ENCODE data around the gene PTCH1.
A peak's percentile ranks its signal among the peaks of the same experiment; 100 is the strongest.

PTCH1 gene

DNA sequence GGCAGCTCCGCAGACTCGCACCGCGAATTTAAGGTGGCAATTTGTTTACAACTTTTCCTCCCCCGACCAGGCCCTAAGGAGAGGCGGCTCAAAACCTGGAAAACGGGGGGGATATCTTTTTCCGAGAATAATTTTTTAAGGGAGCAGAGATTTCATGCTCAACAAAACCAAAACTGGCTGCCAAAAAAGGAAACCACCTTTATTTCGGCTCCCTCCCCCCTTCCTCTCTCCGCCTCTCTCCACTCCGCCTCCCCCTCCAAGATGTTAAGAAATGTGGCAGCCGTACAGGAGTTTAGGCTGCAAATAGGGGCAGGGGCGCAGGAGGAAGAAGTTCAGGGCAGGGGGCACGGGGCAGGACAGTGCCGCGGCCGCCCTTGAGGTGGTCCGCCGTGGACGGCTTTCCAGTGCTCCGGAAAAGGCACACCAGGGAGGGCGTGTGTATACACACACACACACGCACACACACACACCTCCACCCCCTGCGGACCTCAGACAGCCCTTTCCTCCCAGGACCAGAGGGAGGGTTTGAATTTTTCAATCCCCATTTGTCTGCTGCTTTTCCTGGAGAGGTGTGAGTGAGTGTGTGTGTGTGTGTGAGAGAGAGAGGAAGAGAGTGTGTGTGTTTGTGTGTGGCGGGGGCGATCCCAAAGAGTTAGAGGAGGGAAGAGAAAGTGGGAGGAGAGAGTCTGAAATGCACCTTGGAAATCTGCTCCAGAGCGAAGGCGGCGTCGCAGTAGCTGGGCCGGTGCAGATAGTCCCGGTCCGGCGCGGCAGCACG is 9.1 kb downstream of the PTCH1 start (continued):
- TF ChIP-seq ZBTB10 (tag by site-specific recombination; IDR thresholded peaks at IDR 0.05) (peak; percentile 93), PBX3 (CRISPR knock-in tag; IDR thresholded peaks at IDR 0.05) (no peak), ZNF664 (tag by site-specific recombination; IDR thresholded peaks at IDR 0.05) (0 out of 2 replicates have a peak, but pooled peaks have one; percentile 44), ZNF600 (tag by site-specific recombination; IDR thresholded peaks at IDR 0.05) (peak; percentile 95), ZNF560 (tag by site-specific recombination; IDR thresholded peaks at IDR 0.05; ENCODE audit: borderline replicate concordance) (no peak), ZBTB21 (tag by site-specific recombination; IDR thresholded peaks at IDR 0.05) (peak; percentile 66; the same call in 1 of the 2 replicates), TCF7L2 (IDR thresholded peaks at IDR 0.05; ENCODE audit: borderline replicate concordance, low read depth, low read length) (no peak), ZNF707 (tag by site-specific recombination; IDR thresholded peaks at IDR 0.05) (no peak), ZFHX2 (tag by site-specific recombination; conservative IDR thresholded peaks at IDR 0.05) (peak; percentile 98)
- TF ChIP-seq, protein P1, sequence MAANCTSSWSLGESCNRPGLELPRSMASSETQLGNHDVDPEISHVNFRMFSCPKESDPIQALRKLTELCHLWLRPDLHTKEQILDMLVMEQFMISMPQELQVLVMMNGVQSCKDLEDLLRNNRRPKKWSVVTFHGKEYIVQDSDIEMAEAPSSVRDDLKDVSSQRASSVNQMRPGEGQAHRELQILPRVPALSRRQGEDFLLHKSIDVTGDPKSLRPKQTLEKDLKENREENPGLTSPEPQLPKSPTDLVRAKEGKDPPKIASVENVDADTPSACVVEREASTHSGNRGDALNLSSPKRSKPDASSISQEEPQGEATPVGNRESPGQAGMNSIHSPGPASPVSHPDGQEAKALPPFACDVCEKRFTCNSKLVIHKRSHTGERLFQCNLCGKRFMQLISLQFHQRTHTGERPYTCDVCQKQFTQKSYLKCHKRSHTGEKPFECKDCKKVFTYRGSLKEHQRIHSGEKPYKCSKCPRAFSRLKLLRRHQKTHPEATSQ (tag by site-specific recombination; IDR thresholded peaks at IDR 0.05) = 0 out of 2 replicates have a peak, but pooled peaks have one; percentile 27

DNA sequence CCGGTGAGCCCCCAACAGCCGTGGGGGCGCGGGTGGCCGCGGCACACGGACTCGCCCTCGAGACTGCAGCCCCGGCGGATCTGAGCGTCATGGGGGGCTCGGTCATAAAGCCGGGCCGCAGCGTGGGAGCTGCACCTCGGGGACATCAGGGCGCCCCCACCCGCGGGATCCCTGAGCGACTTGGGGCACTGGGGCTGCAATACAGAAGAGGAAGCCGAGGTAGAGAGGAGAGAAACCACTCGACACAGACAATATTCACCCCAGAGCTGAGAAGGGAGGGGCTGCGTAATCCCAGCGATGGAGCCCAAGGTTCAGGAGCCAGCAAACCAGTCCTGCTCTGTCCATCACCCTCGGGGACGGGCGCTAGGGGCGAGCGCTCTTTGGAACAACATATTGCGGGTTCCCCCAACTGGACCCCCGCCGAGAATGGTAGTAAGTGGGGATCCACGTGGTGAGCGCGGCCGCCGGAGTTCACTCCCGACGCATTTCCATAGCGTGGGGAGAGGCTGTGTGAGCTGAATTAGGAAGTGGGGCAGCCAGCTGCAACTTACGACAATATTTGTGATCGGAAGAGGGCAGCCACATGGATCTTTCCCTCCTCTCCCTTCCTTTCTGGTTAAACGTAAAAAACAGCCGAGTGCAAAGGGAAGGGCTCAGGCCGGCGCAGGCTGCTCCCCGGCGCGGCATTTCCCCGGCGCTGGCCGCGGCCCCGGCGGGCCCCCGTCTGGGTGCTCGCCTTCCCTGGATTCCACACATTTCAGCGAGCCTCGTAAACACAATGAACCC is 9.9 kb downstream of the PTCH1 start:
- peak overlapping the region; percentile 99 for H3K27ac ChIP-seq (ENCODE audit: extremely low read depth, low read depth, low read length)
- TF ChIP-seq SCRT1 (tag by site-specific recombination; IDR thresholded peaks at IDR 0.05; ENCODE audit: borderline replicate concordance) = no peak
- TF ChIP-seq PATZ1 (tag by site-specific recombination; IDR thresholded peaks at IDR 0.05) = 0 out of 2 replicates have a peak, but pooled peaks have one; percentile 45
- no peak for TF ChIP-seq GLI2 (tag by site-specific recombination; IDR thresholded peaks at IDR 0.05; ENCODE audit: borderline replicate concordance, low read depth)
- TF ChIP-seq, protein P2, sequence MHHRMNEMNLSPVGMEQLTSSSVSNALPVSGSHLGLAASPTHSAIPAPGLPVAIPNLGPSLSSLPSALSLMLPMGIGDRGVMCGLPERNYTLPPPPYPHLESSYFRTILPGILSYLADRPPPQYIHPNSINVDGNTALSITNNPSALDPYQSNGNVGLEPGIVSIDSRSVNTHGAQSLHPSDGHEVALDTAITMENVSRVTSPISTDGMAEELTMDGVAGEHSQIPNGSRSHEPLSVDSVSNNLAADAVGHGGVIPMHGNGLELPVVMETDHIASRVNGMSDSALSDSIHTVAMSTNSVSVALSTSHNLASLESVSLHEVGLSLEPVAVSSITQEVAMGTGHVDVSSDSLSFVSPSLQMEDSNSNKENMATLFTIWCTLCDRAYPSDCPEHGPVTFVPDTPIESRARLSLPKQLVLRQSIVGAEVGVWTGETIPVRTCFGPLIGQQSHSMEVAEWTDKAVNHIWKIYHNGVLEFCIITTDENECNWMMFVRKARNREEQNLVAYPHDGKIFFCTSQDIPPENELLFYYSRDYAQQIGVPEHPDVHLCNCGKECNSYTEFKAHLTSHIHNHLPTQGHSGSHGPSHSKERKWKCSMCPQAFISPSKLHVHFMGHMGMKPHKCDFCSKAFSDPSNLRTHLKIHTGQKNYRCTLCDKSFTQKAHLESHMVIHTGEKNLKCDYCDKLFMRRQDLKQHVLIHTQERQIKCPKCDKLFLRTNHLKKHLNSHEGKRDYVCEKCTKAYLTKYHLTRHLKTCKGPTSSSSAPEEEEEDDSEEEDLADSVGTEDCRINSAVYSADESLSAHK (tag by site-specific recombination; IDR thresholded peaks at IDR 0.05) = no peak
- TF ChIP-seq ZNF600 (tag by site-specific recombination; IDR thresholded peaks at IDR 0.05) = peak; percentile 37; the same call in 1 of the 2 replicates
- TF ChIP-seq REST (tag by site-specific recombination; IDR thresholded peaks at IDR 0.05) = no peak
- TF ChIP-seq ZIC2 (tag by site-specific recombination; IDR thresholded peaks at IDR 0.05) = 0 out of 2 replicates have a peak, but pooled peaks have one; percentile 46
- 0 out of 2 replicates have a peak, but pooled peaks have one; percentile 3 for TF ChIP-seq ZNF596 (tag by site-specific recombination; IDR thresholded peaks at IDR 0.05)
- TF ChIP-seq ZNF510 (tag by site-specific recombination; IDR thresholded peaks at IDR 0.05; ENCODE audit: insufficient replicate concordance) = no peak

More for the DNA sequence above, 9.9 kb downstream of the PTCH1 start:
- peaks cover 3% of the 10 kb centered on the region for H3K4me1 ChIP-seq (ENCODE audit: control insufficient read depth, insufficient read depth, low read length)
- ChIA-PET CTCF (no interaction called here), POLR2A (interaction anchor here (1.0 to 1.4 kb wide), 3 partner anchors 124 to 242 kb away, joined by 3 to 4 read pairs (median 3); no protein-coding TSS in a partner anchor)
- H3K9me3 ChIP-seq (ENCODE audit: control insufficient read depth, insufficient read depth, low read depth, low read length) = no peaks in the 10 kb centered on the region
- H3K4me3 ChIP-seq (ENCODE audit: low read depth, low read length) = peak overlapping the region; percentile 81
- peaks cover 0 to 8% of the 10 kb centered on the region in 2 experiments; a peak in 1 of 3 replicates for H3K36me3 ChIP-seq (ENCODE audit: control insufficient read depth in 2 of 2, insufficient read depth in 1 of 2, low read length in 2 of 2)

Data from HEK293 (cell line).